Ascending aorta (tissue), 2 donors: ENCODE data around the gene NFE2L3. TPM values are rescaled to one million over a fixed set of nuclear protein-coding genes. Genes with fewer than 3 reads are reported as not detected.

Experiments used
- DNase-seq, 2 donors: peaks; one replicate each; pipeline ENCODE4 v3.0.0-alpha.2; 2019; ENCODE audit warnings: low spot score in 2 of 2
- H3K27ac ChIP-seq, 2 donors: fragments of 200-600 bp; sonication (generic); one replicate each; pipeline ENCODE4 v1.5.1; 2016 to 2017; ENCODE audit warnings: mild to moderate bottlenecking in 1 of 2
- H3K27me3 ChIP-seq: fragments of 200-600 bp; sonication (generic); one replicate; pipeline ENCODE4 v1.5.1; 2017
- H3K36me3 ChIP-seq, 2 donors: fragments of 200-600 bp; sonication (generic); one replicate each; pipeline ENCODE4 v1.5.1; 2016
- H3K4me1 ChIP-seq, 2 donors: fragments of 200-600 bp; sonication (generic); one replicate each; pipeline ENCODE4 v1.5.1; 2016 to 2017; ENCODE audit warnings: mild to moderate bottlenecking in 1 of 2
- H3K4me3 ChIP-seq, 2 donors: fragments of 200-600 bp; sonication (generic); one replicate each; pipeline ENCODE4 v1.5.1; 2016 to 2017; ENCODE audit warnings: mild to moderate bottlenecking in 1 of 2
- H3K9me3 ChIP-seq, 2 donors: fragments of 200-600 bp; sonication (generic); one replicate each; pipeline ENCODE4 v1.5.1; 2016
- CTCF ChIP-seq, 3 experiments: fragments of 200-600 bp in 2 of 3; fragments of 450-650 bp in 1 of 3; sonication (generic) in 2 of 3; IDR thresholded peaks; one replicate each; pipeline ENCODE4 v1.5.1; 2016 to 2019; ENCODE audit warnings: antibody characterized with exemption in 3 of 3, mild to moderate bottlenecking in 1 of 3, moderate library complexity in 1 of 3
- intact Hi-C: fragments of 100-400 bp; cut with DNase I; formaldehyde crosslinking; loops from one replicate; pipeline ENCODE4 v1.15.1; 2023
- total RNA-seq: library from RNA; depleted of rRNA; stranded (reverse); fragments of >200 nt; gene quantifications from one replicate; pipeline ENCODE4 v1.1.0, GENCODE V29; 2016

The NFE2L3 gene
- 10.0 TPM for total RNA-seq

GRCh38 chr7:26151953-26152781, at the start of gene NFE2L3:
Gene NFE2L3, plus strand, starts transcription at chr7:26152198. Its CDS starts 301 bp downstream, at chr7:26152499.
- Histone ChIP-seq H3K4me1 (peaks cover 0 to 3% of the 10 kb centered on the region in 2 donors), H3K36me3 (no peaks in the 10 kb centered on the region), H3K27me3 (no peaks in the 10 kb centered on the region), H3K27ac (no peak within 1 kb of the TSS), H3K9me3 (no peaks in the 10 kb centered on the region), H3K4me3 (peak within 1 kb of the TSS; percentile 56 to 72)
- DNase-seq: peak; percentile 22 to 82
- no peak for TF ChIP-seq CTCF (IDR thresholded peaks at IDR 0.05)
- intact Hi-C loops: no loop called here

- H3K27ac ChIP-seq: no peak overlapping the region
- H3K36me3 ChIP-seq: no peaks in the 10 kb centered on the region
- intact Hi-C loops: no loop called here
- H3K27me3 ChIP-seq: no peaks in the 10 kb centered on the region
- no peak for TF ChIP-seq CTCF (IDR thresholded peaks at IDR 0.05)
- no peaks in the 10 kb centered on the region for H3K9me3 ChIP-seq
- no peak overlapping the region for H3K4me3 ChIP-seq
- DNase-seq: no peak
- H3K4me1 ChIP-seq: no peaks in the 10 kb centered on the region
These were observed 48.4 kb upstream of the NFE2L3 start for GRCh38 chr7:26103596-26103995.

GRCh38 chr7:26105236-26105635, 46.8 kb upstream of the NFE2L3 start:
- no peak for DNase-seq
- Histone ChIP-seq H3K36me3 (no peaks in the 10 kb centered on the region), H3K4me3 (no peak overlapping the region), H3K4me1 (no peaks in the 10 kb centered on the region), H3K9me3 (no peaks in the 10 kb centered on the region), H3K27ac (no peak overlapping the region), H3K27me3 (no peaks in the 10 kb centered on the region)
- intact Hi-C loops: no loop called here
- TF ChIP-seq CTCF (IDR thresholded peaks at IDR 0.05): no peak

- Histone ChIP-seq H3K36me3 (no peaks in the 10 kb centered on the region), H3K9me3 (no peaks in the 10 kb centered on the region), H3K4me3 (no peak overlapping the region), H3K27ac (no peak overlapping the region), H3K4me1 (no peaks in the 10 kb centered on the region), H3K27me3 (no peaks in the 10 kb centered on the region)
- no peak for DNase-seq
- TF ChIP-seq CTCF (IDR thresholded peaks at IDR 0.05): no peak
- intact Hi-C loops: no loop called here
These were observed 46.1 kb upstream of the NFE2L3 start for GRCh38 chr7:26105931-26106330.

GRCh38 chr7:26112203-26112740, 39.7 kb upstream of the NFE2L3 start:
- Histone ChIP-seq H3K36me3 (no peaks in the 10 kb centered on the region), H3K27ac (no peak overlapping the region), H3K4me3 (no peak overlapping the region), H3K4me1 (no peaks in the 10 kb centered on the region), H3K9me3 (no peaks in the 10 kb centered on the region), H3K27me3 (no peaks in the 10 kb centered on the region)
- intact Hi-C loops: no loop called here
- DNase-seq: no peak
- TF ChIP-seq CTCF (IDR thresholded peaks at IDR 0.05): no peak
